Measurements from ENCODE around the gene SLC7A8.

SLC7A8 gene

GRCh38 chr14:23159532-23159931, 23.9 kb downstream of the SLC7A8 start:
- no peak for DNase-seq

GRCh38 chr14:23158779-23159178, 24.7 kb downstream of the SLC7A8 start:
- DNase-seq: peak in 1 of 56 donors; percentile 26

- peak in 24 of 56 donors; percentile 10 to 51 (median 27) for DNase-seq
These were observed 28.4 kb downstream of the SLC7A8 start for GRCh38 chr14:23154964-23155587.

- peak in 14 of 56 donors; percentile 11 to 27 (median 21) for DNase-seq
These were observed 29.3 kb downstream of the SLC7A8 start for GRCh38 chr14:23153851-23154796.

- DNase-seq: no peak
These were observed 32.1 kb downstream of the SLC7A8 start for GRCh38 chr14:23151342-23151741.

GRCh38 chr14:23149745-23150144, 33.7 kb downstream of the SLC7A8 start:
- no peak for DNase-seq

GRCh38 chr14:23148591-23149249, 34.7 kb downstream of the SLC7A8 start:
- DNase-seq: no peak

- DNase-seq: peak in 2 of 56 donors; percentile 14 to 16
These were observed 35.8 kb downstream of the SLC7A8 start for GRCh38 chr14:23147676-23148075.

- no peak for DNase-seq
These were observed 36.5 kb downstream of the SLC7A8 start for GRCh38 chr14:23146980-23147379.

GRCh38 chr14:23146351-23146910, 37.0 kb downstream of the SLC7A8 start:
- DNase-seq: no peak

- no peak for DNase-seq
These were observed 37.6 kb downstream of the SLC7A8 start for GRCh38 chr14:23145794-23146350.

GRCh38 chr14:23143911-23144310, 39.5 kb downstream of the SLC7A8 start:
- no peak for DNase-seq

GRCh38 chr14:23142826-23143225, 40.6 kb downstream of the SLC7A8 start:
- DNase-seq: no peak

GRCh38 chr14:23141706-23142444, 41.6 kb downstream of the SLC7A8 start:
- DNase-seq: no peak

GRCh38 chr14:23140371-23140770, 43.1 kb downstream of the SLC7A8 start:
- DNase-seq: no peak

- DNase-seq: no peak
These were observed 43.6 kb downstream of the SLC7A8 start for GRCh38 chr14:23139874-23140273.

GRCh38 chr14:23137813-23138535, 45.5 kb downstream of the SLC7A8 start:
- DNase-seq: no peak

GRCh38 chr14:23137192-23137812, 46.2 kb downstream of the SLC7A8 start:
- DNase-seq: no peak

GRCh38 chr14:23136566-23137133, 46.8 kb downstream of the SLC7A8 start:
- DNase-seq: no peak

All from nucleus accumbens (tissue), 56 donors.